SK-N-SH (cell line): ENCODE measurements around the gene PCYT1B. TPM values are rescaled to one million over a fixed set of nuclear protein-coding genes. Genes with fewer than 3 reads are reported as not detected.

ENCODE experiments used
- CTCF ChIA-PET: fragments of 300-600, 350-600 bp; formaldehyde crosslinking; extraction: SDS; loops from one replicate; lab custom pipeline; 2021; lab: Yijun Ruan, JAX
- POLR2A ChIA-PET: fragments of 350-600 bp; sonication (Branson Sonifier 250); formaldehyde crosslinking; extraction: SDS; loops from one replicate; lab custom pipeline; 2020; ENCODE audit warnings: antibody characterized with exemption, inconsistent platforms; lab: Yijun Ruan, JAX
- DNase-seq: peaks from one replicate; pipeline ENCODE4 v3.0.0; 2012
- H2AFZ ChIP-seq: fragments of 200-600 bp; sonication (generic); 2 replicates; pipeline ENCODE4 v1.8.1; 2016; ENCODE audit warnings: antibody characterized with exemption, mild to moderate bottlenecking, low read depth
- H3F3A ChIP-seq: fragments of 200-600 bp; sonication (generic); replicated peaks from 2 replicates; pipeline ENCODE3; 2016; ENCODE audit warnings: antibody characterized with exemption, mild to moderate bottlenecking; ENCODE audit not compliant: insufficient read depth
- H3K27ac ChIP-seq, 2 experiments: fragments of 200-500 bp in 1 of 2; fragments of 200-600 bp in 1 of 2; sonication (Bioruptor generic) in 1 of 2; sonication (generic), shearing (Covaris generic) in 1 of 2; 2 replicates each; pipeline versions ENCODE4 v1.5.1 to v1.6.1; 2014 to 2016; ENCODE audit warnings: low read depth in 2 of 2, inconsistent platforms in 1 of 2, low read length in 1 of 2, mild to moderate bottlenecking in 1 of 2, mixed read lengths in 1 of 2
- H3K27me3 ChIP-seq: fragments of 200-600 bp; sonication (generic), shearing (Covaris generic); 2 replicates; pipeline ENCODE4 v1.6.1; 2016; ENCODE audit warnings: mixed run types; ENCODE audit not compliant: insufficient read depth
- H3K36me3 ChIP-seq, 2 experiments: fragments of 200-500 bp in 1 of 2; fragments of 200-600 bp in 1 of 2; sonication (Bioruptor generic) in 1 of 2; sonication (generic) in 1 of 2; replicated peaks in 1 of 2; 2 replicates each; pipeline versions ENCODE3 to v1.5.1; 2014 to 2016; ENCODE audit warnings: low read length in 1 of 2, mild to moderate bottlenecking in 1 of 2; ENCODE audit not compliant: insufficient read depth in 2 of 2, control insufficient read depth in 1 of 2
- H3K4me1 ChIP-seq, 2 experiments: fragments of 200-500 bp in 1 of 2; fragments of 200-600 bp in 1 of 2; sonication (Bioruptor generic) in 1 of 2; sonication (generic), shearing (Covaris generic) in 1 of 2; 2 replicates each; pipeline versions ENCODE4 v1.5.1 to v1.6.1; 2014 to 2016; ENCODE audit warnings: low read depth in 1 of 2, low read length in 1 of 2, mixed run types in 1 of 2; ENCODE audit not compliant: insufficient read depth in 2 of 2, control insufficient read depth in 1 of 2
- H3K4me2 ChIP-seq: fragments of 200-600 bp; sonication (generic), shearing (Covaris generic); 2 replicates; pipeline ENCODE4 v1.6.1; 2017; ENCODE audit warnings: mixed run types
- H3K4me3 ChIP-seq, 2 experiments: fragments of 200-500 bp in 1 of 2; fragments of 200-600 bp in 1 of 2; sonication (Bioruptor generic) in 1 of 2; sonication (generic), shearing (Covaris generic) in 1 of 2; 2 replicates each; pipeline versions ENCODE4 v1.5.1 to v1.8.1; 2014 to 2016; ENCODE audit warnings: low read depth in 2 of 2, inconsistent platforms in 1 of 2, low read length in 1 of 2, mild to moderate bottlenecking in 1 of 2, mixed read lengths in 1 of 2, moderate library complexity in 1 of 2
- H3K79me2 ChIP-seq: fragments of 200-600 bp; sonication (generic); 2 replicates; pipeline ENCODE4 v1.8.1; 2017; ENCODE audit warnings: mild to moderate bottlenecking; ENCODE audit not compliant: insufficient read depth
- H3K9ac ChIP-seq: fragments of 200-600 bp; sonication (generic); 2 replicates; pipeline ENCODE4 v1.6.1; 2017; ENCODE audit warnings: mixed run types
- H3K9me2 ChIP-seq: fragments of 200-600 bp; sonication (generic); 2 replicates; pipeline ENCODE4 v1.6.1; 2017; ENCODE audit warnings: mixed run types
- H3K9me3 ChIP-seq: fragments of 200-600 bp; sonication (generic); 2 replicates; pipeline ENCODE4 v1.6.1; 2017; ENCODE audit warnings: mixed run types, mild to moderate bottlenecking, moderate library complexity
- H4K20me1 ChIP-seq: fragments of 200-600 bp; sonication (generic); 2 replicates; pipeline ENCODE4 v1.6.1; 2017; ENCODE audit warnings: mild to moderate bottlenecking, mixed run types; ENCODE audit not compliant: insufficient read depth
- CHD2 ChIP-seq: fragments of 150-350 bp; IDR thresholded peaks from 2 replicates; pipeline ENCODE4 v1.6.1; 2018; ENCODE audit warnings: low read length; ENCODE audit not compliant: partially characterized antibody
- NFIC ChIP-seq: IDR thresholded peaks from 2 replicates; pipeline ENCODE4 v1.4.0; 2012; ENCODE audit warnings: borderline replicate concordance
- NRF1 ChIP-seq: IDR thresholded peaks from 2 replicates; pipeline ENCODE4 v1.6.1; 2012; ENCODE audit warnings: low read depth, mild to moderate bottlenecking, low read length
- SIN3A ChIP-seq: IDR thresholded peaks from 2 replicates; pipeline ENCODE4 v1.6.1; 2012; ENCODE audit warnings: low read depth, mild to moderate bottlenecking, low read length, moderate library complexity, borderline replicate concordance
- SMC3 ChIP-seq: IDR thresholded peaks from 2 replicates; pipeline ENCODE4 v1.6.1; 2012; ENCODE audit warnings: low read depth, low read length, improper control_type of control experiment
- TAF1 ChIP-seq: IDR thresholded peaks from 2 replicates; pipeline ENCODE4 v1.6.1; 2012; ENCODE audit warnings: low read depth, mild to moderate bottlenecking, low read length, moderate library complexity, borderline replicate concordance
- TEAD4 ChIP-seq: IDR thresholded peaks from 2 replicates; pipeline ENCODE4 v1.4.0; 2012; ENCODE audit warnings: mild to moderate bottlenecking, borderline replicate concordance; ENCODE audit not compliant: insufficient read depth
- USF2 ChIP-seq: fragments of 150-350 bp; IDR thresholded peaks from 2 replicates; pipeline ENCODE4 v1.6.1; 2017; ENCODE audit warnings: antibody characterized with exemption, low read length, low read depth, borderline replicate concordance
- WGBS: methylation state at CpG from one replicate; pipeline ENCODE4 v1.1.6; 2017; ENCODE audit warnings: low lambda C conversion rate; 5-methylcytosine and 5-hydroxymethylcytosine counted together
- polyA plus RNA-seq, 3 experiments: library from polyadenylated mRNA; depleted of rRNA; stranded (reverse); fragments of >200 nt; gene quantifications; 2 replicates each; pipeline ENCODE4 v1.2.3, GENCODE V29; 2012
- small RNA-seq, 7 experiments: library from RNA; depleted of rRNA; stranded (forward); fragments of <200 nt; gene quantifications; one replicate each; pipeline ENCODE3, GENCODE V24; 2012
- TF ChIP-seq, protein P1 (sequence below): IDR thresholded peaks from 2 replicates; pipeline ENCODE4; 2012

PCYT1B gene
- polyA plus RNA-seq, 1 of the 3 experiments (the other 2 are of a cell fraction): 2.6 TPM

GRCh38 chrX:24513416-24513815 is 133.7 kb downstream of the PCYT1B start (continued):
- TF ChIP-seq SIN3A: no peak

DNA sequence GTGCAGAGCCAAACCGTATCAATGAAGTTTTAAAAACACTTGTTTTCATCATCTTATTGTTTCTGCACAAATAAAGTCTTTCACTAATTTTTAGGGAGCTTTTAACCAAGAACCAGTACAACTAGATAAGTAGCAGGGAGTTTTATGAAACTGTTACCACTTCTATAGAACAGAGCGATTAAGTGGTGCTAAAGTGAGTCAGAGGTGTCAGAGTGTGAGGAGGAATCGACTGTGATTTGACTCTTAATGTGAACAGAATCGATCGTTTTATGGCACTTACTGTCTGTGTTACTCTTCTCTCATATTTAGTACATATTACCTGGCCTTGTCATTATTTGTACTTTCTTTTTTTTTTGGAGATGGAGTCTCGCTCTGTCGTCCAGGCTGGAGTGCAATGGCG is 138.8 kb downstream of the PCYT1B start:
- Histone ChIP-seq H2AFZ (no peak overlapping the region), H3F3A (no peaks in the 10 kb centered on the region), H3K27me3 (no peaks in the 10 kb centered on the region; the same call in 1 of the 2 replicates), H3K4me1 (no peaks in the 10 kb centered on the region), H4K20me1 (no peaks in the 10 kb centered on the region), H3K9ac (no peak overlapping the region), H3K36me3 (no peaks in the 10 kb centered on the region), H3K9me2 (no peaks in the 10 kb centered on the region), H3K9me3 (no peaks in the 10 kb centered on the region), H3K4me2 (no peak overlapping the region), H3K27ac (no peak overlapping the region), H3K4me3 (no peak overlapping the region), H3K79me2 (no peaks in the 10 kb centered on the region)
- 58% methylated on average over 8 of the region's 8 CpGs for WGBS
- ChIA-PET POLR2A (no interaction called here), CTCF (interaction anchor here (1.2 kb wide), 2 partner anchors 9 to 113 kb away, joined by 3 to 7 read pairs; no protein-coding TSS in a partner anchor)
- no peak for DNase-seq
- TF ChIP-seq TEAD4: no peak
- no peak for TF ChIP-seq TAF1
- no peak for TF ChIP-seq NFIC
- TF ChIP-seq, protein P1, sequence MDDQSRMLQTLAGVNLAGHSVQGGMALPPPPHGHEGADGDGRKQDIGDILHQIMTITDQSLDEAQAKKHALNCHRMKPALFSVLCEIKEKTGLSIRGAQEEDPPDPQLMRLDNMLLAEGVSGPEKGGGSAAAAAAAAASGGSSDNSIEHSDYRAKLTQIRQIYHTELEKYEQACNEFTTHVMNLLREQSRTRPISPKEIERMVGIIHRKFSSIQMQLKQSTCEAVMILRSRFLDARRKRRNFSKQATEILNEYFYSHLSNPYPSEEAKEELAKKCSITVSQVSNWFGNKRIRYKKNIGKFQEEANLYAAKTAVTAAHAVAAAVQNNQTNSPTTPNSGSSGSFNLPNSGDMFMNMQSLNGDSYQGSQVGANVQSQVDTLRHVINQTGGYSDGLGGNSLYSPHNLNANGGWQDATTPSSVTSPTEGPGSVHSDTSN: no peak
- no peak for TF ChIP-seq USF2
- no peak for TF ChIP-seq CHD2
- TF ChIP-seq NRF1: no peak
- no peak for TF ChIP-seq SMC3

Small RNA genes lying within 50 kb of the gene (small RNA-seq; reads per million reads assigned to genes)
- gene SNRPEP9: 0 to 11.6 (median 0) reads per million in 7 experiments

Other genes starting within 250 kb of the PCYT1B start
- gene PDK3, start 182.1 kb downstream of the PCYT1B start, polyA plus RNA-seq (2012; rRNA removed): 2.5 and 3.1 TPM in 2 replicates
- 1.9 and 2.8 TPM in 2 replicates for gene POLA1, start 46.6 kb upstream of the PCYT1B start, polyA plus RNA-seq (2012; rRNA removed)